Globus pallidus (tissue), 1 donor: ENCODE results near the gene MIA3.

ENCODE experiments used
- DNase-seq: peaks from one replicate; pipeline ENCODE4 v3.0.0-alpha.2; 2015; ENCODE audit warnings: low spot score

The MIA3 gene

GRCh38 chr1:222618880-222619596 lies 1.1 kb downstream of the MIA3 start:
- no peak for DNase-seq

GRCh38 chr1:222620566-222620965 lies 2.7 kb downstream of the MIA3 start:
- DNase-seq: no peak

GRCh38 chr1:222622765-222623164 lies 4.9 kb downstream of the MIA3 start:
- no peak for DNase-seq

GRCh38 chr1:222623458-222623857 lies 5.6 kb downstream of the MIA3 start:
- no peak for DNase-seq

- DNase-seq: no peak
These were observed 6.3 kb downstream of the MIA3 start for GRCh38 chr1:222624214-222624613.

DNA sequence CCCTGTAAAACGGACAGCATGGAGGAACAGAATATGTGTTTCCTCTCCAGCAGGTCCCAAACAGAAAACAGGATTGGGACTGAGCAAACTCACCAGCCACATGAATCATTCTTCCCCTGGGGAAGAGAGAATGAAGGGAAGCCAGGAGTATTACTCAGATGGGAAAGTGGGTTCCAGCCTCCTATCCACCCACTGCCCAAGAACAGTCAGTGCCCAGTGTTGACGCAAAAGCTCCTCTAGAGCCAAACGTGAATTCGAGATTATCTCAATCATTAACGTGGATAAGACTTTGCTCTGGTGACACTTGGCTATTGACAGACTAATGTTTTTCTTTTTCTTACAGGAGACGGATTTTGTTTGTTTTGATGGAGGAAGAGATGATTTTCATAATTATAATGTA lies 9.3 kb downstream of the MIA3 start:
- DNase-seq: no peak

DNA sequence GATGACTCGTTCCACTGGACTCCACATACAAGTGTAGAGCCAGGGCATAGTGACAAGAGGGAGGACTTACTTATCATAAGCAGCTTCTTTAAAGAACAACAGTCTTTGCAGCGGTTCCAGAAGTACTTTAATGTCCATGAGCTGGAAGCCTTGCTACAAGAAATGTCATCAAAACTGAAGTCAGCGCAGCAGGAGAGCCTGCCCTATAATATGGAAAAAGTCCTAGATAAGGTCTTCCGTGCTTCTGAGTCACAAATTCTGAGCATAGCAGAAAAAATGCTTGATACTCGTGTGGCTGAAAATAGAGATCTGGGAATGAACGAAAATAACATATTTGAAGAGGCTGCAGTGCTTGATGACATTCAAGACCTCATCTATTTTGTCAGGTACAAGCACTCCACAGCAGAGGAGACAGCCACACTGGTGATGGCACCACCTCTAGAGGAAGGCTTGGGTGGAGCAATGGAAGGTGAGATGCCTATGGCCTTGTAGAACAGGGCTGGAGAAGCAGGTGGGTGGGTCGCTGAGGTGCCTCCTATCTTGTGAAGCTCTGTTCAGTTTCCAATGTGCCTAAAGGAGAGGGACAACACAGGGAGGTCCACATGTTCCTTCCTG lies 12.1 kb downstream of the MIA3 start:
- DNase-seq: no peak

GRCh38 chr1:222631611-222632208 lies 13.8 kb downstream of the MIA3 start:
- DNase-seq: no peak

DNA sequence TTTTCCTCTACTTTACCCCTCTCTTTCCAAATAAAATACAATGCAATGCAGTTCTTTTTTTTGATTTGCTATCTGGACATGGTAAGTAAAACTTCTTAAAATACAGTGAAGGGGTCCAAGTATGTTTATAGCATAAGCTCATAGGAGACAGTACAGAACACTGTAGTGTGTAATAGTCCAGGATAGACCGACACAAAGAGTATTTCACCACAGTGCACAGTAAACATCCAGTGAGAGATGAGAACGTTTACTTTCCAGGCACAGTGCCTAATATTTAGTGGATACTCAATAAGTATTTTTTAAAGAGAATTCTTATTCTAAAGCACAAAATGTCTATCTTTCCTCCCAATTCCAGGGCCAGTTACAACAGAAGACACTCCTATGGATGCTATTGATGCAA lies 14.9 kb downstream of the MIA3 start:
- DNase-seq: no peak

- peak; percentile 86 for DNase-seq
These were observed 16.5 kb downstream of the MIA3 start for GRCh38 chr1:222634180-222635013.

DNA sequence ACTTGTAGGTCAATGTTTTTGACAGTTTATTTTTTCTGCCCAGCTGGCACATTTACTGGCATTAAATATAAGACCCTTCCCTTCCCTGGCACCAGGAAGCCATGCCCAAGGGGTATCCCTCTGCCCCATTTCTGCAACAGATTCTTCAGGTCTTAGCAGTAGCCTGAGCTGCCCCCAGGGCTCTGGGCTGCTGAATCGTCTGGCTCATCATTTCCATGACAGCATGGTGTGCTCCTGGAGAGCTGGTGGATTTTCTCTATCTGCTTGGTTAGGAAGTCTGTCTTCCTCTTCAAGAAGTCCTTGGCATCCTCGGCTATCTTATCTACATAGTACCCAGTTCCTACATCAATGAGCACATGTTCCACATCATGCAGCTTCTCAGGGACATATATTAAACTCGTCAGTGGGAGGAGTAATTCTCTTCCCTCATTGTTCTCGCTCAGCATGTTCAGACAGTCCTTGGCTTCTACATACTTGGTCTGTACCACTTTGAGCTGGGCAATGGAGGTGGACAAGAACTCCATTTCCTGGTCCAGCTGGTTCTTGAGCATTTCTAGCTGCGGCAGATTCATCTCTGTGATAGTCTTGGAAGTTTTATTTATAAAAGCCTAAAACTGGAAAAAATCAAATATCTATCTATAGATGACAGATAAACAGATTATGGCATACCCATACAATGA lies 23.5 kb downstream of the MIA3 start:
- no peak for DNase-seq

DNA sequence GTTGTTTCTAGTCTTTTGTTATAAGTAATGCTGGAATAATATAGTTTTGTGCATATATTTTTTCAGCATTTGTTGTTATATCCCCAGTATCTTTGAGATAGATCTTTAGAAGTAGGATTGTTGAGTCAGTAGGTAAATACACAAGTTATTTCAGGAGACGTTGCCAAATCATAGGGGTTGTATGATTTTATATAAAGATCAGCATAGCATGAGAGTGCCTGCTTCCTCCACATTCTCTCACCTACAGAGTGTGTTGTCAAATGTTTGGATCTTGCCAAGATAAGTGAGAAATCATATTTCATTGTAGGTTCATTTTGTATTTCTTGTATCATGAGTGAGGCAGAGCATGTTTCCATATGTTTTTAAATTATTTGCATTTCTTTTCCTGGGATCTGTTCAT lies 24.6 kb downstream of the MIA3 start:
- DNase-seq: no peak

GRCh38 chr1:222643606-222643937 lies 25.7 kb downstream of the MIA3 start:
- DNase-seq: no peak

GRCh38 chr1:222643938-222644635 lies 26.2 kb downstream of the MIA3 start:
- DNase-seq: peak; percentile 96

- no peak for DNase-seq
These were observed 26.7 kb downstream of the MIA3 start for GRCh38 chr1:222644636-222644980.

GRCh38 chr1:222652676-222653075 lies 34.8 kb downstream of the MIA3 start:
- DNase-seq: no peak

DNA sequence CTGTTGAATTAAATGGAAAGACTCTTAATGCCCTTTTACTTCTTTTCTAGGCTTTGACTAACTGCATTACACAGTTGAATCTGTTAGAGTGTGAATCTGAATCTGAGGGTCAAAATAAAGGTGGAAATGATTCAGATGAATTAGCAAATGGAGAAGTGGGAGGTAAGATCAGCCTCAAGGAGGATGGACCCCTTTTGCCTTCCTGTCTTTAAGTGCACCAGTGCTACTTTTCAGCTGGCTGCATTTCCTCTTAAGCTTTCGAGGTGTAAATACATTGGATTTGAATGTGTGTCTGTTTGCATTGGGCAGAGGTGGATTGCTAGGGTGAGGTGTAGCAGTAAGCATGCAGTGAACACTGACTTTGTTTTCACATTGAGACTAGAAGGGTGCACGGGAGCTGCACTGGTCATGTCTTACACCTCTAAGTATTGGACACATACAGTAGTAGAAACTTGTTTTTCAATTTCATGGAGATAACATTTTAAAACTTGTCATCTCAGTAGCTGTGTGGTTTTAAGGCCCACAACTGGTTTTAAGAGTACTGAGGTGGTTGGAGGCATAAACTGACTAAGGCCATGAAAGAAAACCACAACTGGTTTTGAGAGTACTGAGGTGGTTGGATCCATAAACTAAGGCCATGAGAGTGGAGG lies 35.4 kb downstream of the MIA3 start:
- no peak for DNase-seq

GRCh38 chr1:222654849-222655248 lies 37.0 kb downstream of the MIA3 start:
- DNase-seq: peak; percentile 46

DNA sequence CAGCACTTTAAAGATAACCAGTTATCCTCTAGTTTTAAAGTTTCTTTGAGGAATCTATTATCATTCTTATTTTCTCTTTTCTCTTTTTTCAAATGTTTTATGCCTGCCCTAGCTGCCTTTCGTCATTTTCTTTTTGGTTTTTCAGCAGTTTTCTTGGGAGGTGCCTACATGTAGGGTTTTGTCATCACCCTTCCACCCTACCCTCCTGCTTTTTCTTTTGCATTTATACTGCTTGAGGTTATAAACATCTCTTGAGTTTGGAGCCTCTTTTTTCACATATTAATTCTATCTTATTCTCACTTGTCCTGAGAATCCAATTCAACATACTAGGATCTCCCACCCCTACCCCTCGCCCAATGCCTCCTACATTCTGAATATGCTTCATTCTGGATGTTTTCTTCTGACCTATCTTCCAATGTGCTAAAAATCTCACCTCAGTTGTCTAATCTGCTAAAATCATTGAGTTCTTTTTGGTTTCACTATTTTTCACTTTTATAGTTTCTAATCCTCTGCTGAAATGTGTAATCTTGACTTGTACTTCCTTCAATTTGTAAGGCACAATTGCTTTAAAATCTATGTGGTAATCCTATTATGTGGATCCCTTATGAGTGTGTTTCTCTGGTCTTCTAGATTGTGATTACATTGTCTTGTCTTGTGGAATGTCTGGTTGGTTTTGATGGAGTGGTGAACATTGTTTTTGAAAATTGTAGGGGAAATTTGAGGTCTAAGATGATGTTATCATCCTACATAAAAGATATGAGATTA lies 38.7 kb downstream of the MIA3 start:
- no peak for DNase-seq

DNA sequence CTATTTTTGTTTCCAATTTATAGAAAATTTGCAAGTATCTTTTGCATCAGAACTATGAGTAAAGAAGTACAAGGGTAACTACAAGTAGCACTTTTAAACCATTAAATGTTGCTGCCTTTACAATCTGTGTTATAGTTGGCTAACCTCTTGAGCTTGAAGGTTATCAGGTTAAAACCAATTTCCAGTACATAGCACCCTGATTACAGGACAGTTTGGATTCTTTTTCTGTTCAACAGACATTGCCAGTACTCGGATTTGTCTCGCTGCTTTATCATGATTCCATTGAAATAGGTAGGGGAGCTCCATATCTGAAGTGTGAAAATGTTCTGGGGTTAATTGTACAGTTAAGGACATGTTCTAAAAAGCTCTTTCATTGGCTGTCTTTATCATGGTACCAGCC lies 40.0 kb downstream of the MIA3 start:
- no peak for DNase-seq
